ENCODE data around the gene ST14. TPM values are rescaled to one million over a fixed set of nuclear protein-coding genes. Genes with fewer than 3 reads are reported as not detected.

Gene ST14
- total and polyA plus RNA-seq, 4 donors, result 24.3 to 81.1 (median 54.1) TPM

- no peak overlapping the region for H3K9ac ChIP-seq (ENCODE audit: insufficient read depth in 1 of 2, low read length in 2 of 2)
- 95 to 96% methylated on average over 12 of the region's 12 CpGs for WGBS, 2 donors
- no peaks in the 10 kb centered on the region for H3K9me3 ChIP-seq (ENCODE audit: control insufficient read depth in 4 of 4, insufficient read depth in 3 of 4, low read length in 3 of 4)
- no peaks in the 10 kb centered on the region for H3K27me3 ChIP-seq (ENCODE audit: control insufficient read depth in 3 of 3, insufficient read depth in 3 of 3, low read length in 2 of 3)
- no peak for TF ChIP-seq CTCF (IDR thresholded peaks at IDR 0.05; ENCODE audit: control extremely low read depth, extremely low read depth)
- H3K36me3 ChIP-seq (ENCODE audit: control insufficient read depth in 4 of 4, insufficient read depth in 4 of 4, low read length in 4 of 4), result peaks cover under 1 to 20% (median 14%) of the 10 kb centered on the region in 4 donors
- ATAC-seq (ENCODE audit: insufficient read depth, low FRiP score) (no peak), DNase-seq (no peak)
- H3K4me3 ChIP-seq, result no peak overlapping the region
- H3K27ac ChIP-seq (ENCODE audit: low read depth in 1 of 2, low read length in 1 of 2), result no peak overlapping the region
- H3K4me1 ChIP-seq (ENCODE audit: control insufficient read depth in 5 of 5, insufficient read depth in 5 of 5, low read length in 5 of 5), result peaks cover 0 to 19% (median 10%) of the 10 kb centered on the region in 5 donors
These were observed 10.7 kb upstream of the ST14 start for GRCh38 chr11:130148796-130149326.

- ATAC-seq (ENCODE audit: insufficient read depth, low FRiP score) (no peak), DNase-seq (no peak)
- H3K4me3 ChIP-seq, result no peak overlapping the region
- no peaks in the 10 kb centered on the region for H3K9me3 ChIP-seq (ENCODE audit: control insufficient read depth in 4 of 4, insufficient read depth in 3 of 4, low read length in 3 of 4)
- TF ChIP-seq CTCF (IDR thresholded peaks at IDR 0.05; ENCODE audit: control extremely low read depth, extremely low read depth), result no peak
- WGBS, 2 donors, result 93% methylated on average over 7 of the region's 7 CpGs
- H3K36me3 ChIP-seq (ENCODE audit: control insufficient read depth in 4 of 4, insufficient read depth in 4 of 4, low read length in 4 of 4), result peaks cover 0 to 8% (median 3%) of the 10 kb centered on the region in 4 donors
- H3K4me1 ChIP-seq (ENCODE audit: control insufficient read depth in 5 of 5, insufficient read depth in 5 of 5, low read length in 5 of 5), result peaks cover 0 to 10% (median 6%) of the 10 kb centered on the region in 5 donors
- H3K9ac ChIP-seq (ENCODE audit: insufficient read depth in 1 of 2, low read length in 2 of 2), result no peak overlapping the region
- no peak overlapping the region for H3K27ac ChIP-seq (ENCODE audit: low read depth in 1 of 2, low read length in 1 of 2)
- H3K27me3 ChIP-seq (ENCODE audit: control insufficient read depth in 3 of 3, insufficient read depth in 3 of 3, low read length in 2 of 3), result no peaks in the 10 kb centered on the region
These were observed 8.8 kb upstream of the ST14 start for GRCh38 chr11:130150790-130151189.

GRCh38 chr11:130151196-130151595 is 8.4 kb upstream of the ST14 start:
- Histone ChIP-seq H3K27ac (ENCODE audit: low read depth in 1 of 2, low read length in 1 of 2) (no peak overlapping the region), H3K9me3 (ENCODE audit: control insufficient read depth in 4 of 4, insufficient read depth in 3 of 4, low read length in 3 of 4) (no peaks in the 10 kb centered on the region), H3K36me3 (ENCODE audit: control insufficient read depth in 4 of 4, insufficient read depth in 4 of 4, low read length in 4 of 4) (peaks cover 0 to 5% (median 3%) of the 10 kb centered on the region in 4 donors), H3K9ac (ENCODE audit: insufficient read depth in 1 of 2, low read length in 2 of 2) (no peak overlapping the region), H3K27me3 (ENCODE audit: control insufficient read depth in 3 of 3, insufficient read depth in 3 of 3, low read length in 2 of 3) (no peaks in the 10 kb centered on the region), H3K4me3 (no peak overlapping the region), H3K4me1 (ENCODE audit: control insufficient read depth in 5 of 5, insufficient read depth in 5 of 5, low read length in 5 of 5) (peaks cover 0 to 6% (median 3%) of the 10 kb centered on the region in 5 donors)
- ATAC-seq (ENCODE audit: insufficient read depth, low FRiP score) (no peak), DNase-seq (no peak)
- TF ChIP-seq CTCF (IDR thresholded peaks at IDR 0.05; ENCODE audit: control extremely low read depth, extremely low read depth), result no peak
- WGBS, 2 donors, result 88 to 93% methylated on average over 1 of the region's 1 CpG

Measured in lung (tissue), 12 donors.